Superior temporal gyrus (tissue), 1 donor: ENCODE results near the gene ART3.

Experiments used
- DNase-seq: peaks from one replicate; pipeline ENCODE4 v3.0.0-alpha.2; 2016; ENCODE audit errors: extremely low spot score

ART3 gene

GRCh38 chr4:76147454-76148141, 73.1 kb downstream of the ART3 start:
- DNase-seq = no peak

- peak; percentile 95 for DNase-seq
Measured at GRCh38 chr4:76148142-76148865, 73.8 kb downstream of the ART3 start, which contains the start of gene NUP54. NUP54 (minus strand) TSS chr4:76148397; CDS start chr4:76148374, 23 bp downstream.

- peak; percentile 73 for DNase-seq
Measured at GRCh38 chr4:76153356-76153755, 78.8 kb downstream of the ART3 start.

GRCh38 chr4:76155979-76156378, 81.5 kb downstream of the ART3 start:
- DNase-seq = no peak

GRCh38 chr4:76156635-76157034, 82.1 kb downstream of the ART3 start:
- DNase-seq = no peak

- DNase-seq = no peak
Measured at GRCh38 chr4:76160355-76160754, 85.8 kb downstream of the ART3 start.
